Stomach (tissue), 4 donors: Measurements from ENCODE around the gene FBH1.
"Not testable (repeated sequence)": the region's sequence is repeated elsewhere in the genome, so short reads cannot be mapped to it uniquely, and the experiment has no call there.

ENCODE experiments used
- CTCF ChIP-seq, 7 experiments: fragments of 450-650 bp in 4 of 7; fragments of 200-600 bp in 3 of 7; sonication (generic) in 3 of 7; IDR thresholded peaks; one replicate each; pipeline ENCODE4 v1.5.1; 2016 to 2019; ENCODE audit warnings: antibody characterized with exemption in 7 of 7, control low read depth in 2 of 7, mild to moderate bottlenecking in 1 of 7
- EP300 ChIP-seq: sonication (generic); formaldehyde crosslinking; IDR thresholded peaks from one replicate; pipeline ENCODE4 v1.6.1; 2017; ENCODE audit warnings: antibody characterized with exemption
- POLR2AphosphoS5 ChIP-seq, 3 donors: sonication (generic); formaldehyde crosslinking; IDR thresholded peaks; one replicate each; pipeline ENCODE4 v1.6.1; 2016; ENCODE audit warnings: antibody characterized with exemption in 3 of 3

GRCh38 chr10:5866451-5867081 lies 23.5 kb upstream of the FBH1 start:
- not testable (repeated sequence) for TF ChIP-seq CTCF (IDR thresholded peaks at IDR 0.05); POLR2AphosphoS5 (IDR thresholded peaks at IDR 0.05); EP300
